GM12875 (cell line): ENCODE measurements around the gene TSPEAR.

ENCODE experiments used
- H3K4me3 ChIP-seq: one replicate; pipeline ENCODE4 v1.5.1; 2011; ENCODE audit warnings: low read depth, low read length, control low read depth
- CTCF ChIP-seq: IDR thresholded peaks from 2 replicates; pipeline ENCODE4 v1.5.1; 2011; ENCODE audit warnings: low read depth, mild to moderate bottlenecking, control low read depth, inconsistent platforms, low read length, moderate library complexity, borderline replicate concordance; ENCODE audit not compliant: insufficient read depth

TSPEAR gene

DNA sequence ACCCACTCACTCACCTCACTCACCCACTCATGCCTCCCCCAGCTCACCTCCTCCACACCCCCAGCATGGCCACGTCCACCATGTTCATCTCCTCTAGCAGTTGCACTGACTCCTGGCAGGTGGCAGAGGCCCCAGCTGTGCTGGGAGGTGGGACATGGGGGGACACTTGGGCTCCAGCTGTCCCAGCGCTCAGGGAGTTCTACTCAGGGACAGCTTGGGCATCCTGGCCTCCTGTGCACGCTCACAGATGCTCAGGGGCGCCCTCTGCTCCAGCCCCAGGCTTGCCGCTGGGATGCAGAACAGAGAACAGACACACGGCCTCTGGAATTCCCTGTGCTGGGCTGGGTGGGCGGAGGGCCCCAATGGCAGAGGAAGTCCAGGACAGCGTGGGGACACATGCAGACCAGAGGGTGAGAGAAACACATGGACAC, 94.3 kb downstream of the TSPEAR start:
- no peak for TF ChIP-seq CTCF
- no peak overlapping the region for H3K4me3 ChIP-seq

DNA sequence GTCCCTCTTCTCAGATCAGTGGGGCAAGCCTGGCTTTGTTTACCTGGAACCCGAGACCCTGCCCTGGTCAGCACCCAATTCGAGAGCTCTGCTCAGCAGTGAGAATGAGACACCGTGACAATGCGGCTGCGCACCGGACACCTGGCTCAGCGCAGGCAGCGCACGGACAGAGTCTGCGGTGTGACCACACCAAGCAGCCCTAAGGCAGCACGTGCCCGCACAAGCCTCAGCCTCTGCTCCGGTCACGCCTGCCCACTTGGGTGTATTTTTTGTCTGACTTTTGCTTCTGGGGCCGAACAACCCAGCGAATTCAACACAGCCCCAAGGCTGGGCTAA, 94.8 kb downstream of the TSPEAR start:
- no peak overlapping the region for H3K4me3 ChIP-seq
- no peak for TF ChIP-seq CTCF

- H3K4me3 ChIP-seq, result no peak overlapping the region
- no peak for TF ChIP-seq CTCF
Observed at GRCh38 chr21:44615911-44616590, 95.3 kb downstream of the TSPEAR start.

- no peak overlapping the region for H3K4me3 ChIP-seq
- no peak for TF ChIP-seq CTCF
Observed at GRCh38 chr21:44615466-44615865, 95.9 kb downstream of the TSPEAR start.

DNA sequence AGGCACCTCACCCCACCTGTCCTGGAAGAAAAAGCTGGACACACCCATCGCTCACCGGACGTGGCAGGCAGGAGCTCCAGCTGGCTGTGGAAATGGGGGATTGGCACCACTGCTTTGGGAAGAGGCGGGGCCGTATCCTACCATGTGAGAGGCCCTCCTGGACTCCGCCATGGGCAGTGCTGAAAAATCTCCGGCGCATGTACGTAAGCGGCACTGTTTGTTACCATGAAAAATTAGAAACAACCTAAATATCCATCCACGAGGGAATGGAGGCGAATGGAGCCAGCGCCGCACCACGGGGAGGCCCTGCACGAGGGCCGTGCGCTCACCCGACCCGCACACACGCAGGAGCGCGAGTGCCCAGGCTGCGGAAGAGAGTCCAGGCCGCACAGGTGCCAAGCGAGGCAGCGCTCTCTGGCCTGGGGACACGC, 96.4 kb downstream of the TSPEAR start:
- no peak for TF ChIP-seq CTCF
- H3K4me3 ChIP-seq, result no peak overlapping the region

DNA sequence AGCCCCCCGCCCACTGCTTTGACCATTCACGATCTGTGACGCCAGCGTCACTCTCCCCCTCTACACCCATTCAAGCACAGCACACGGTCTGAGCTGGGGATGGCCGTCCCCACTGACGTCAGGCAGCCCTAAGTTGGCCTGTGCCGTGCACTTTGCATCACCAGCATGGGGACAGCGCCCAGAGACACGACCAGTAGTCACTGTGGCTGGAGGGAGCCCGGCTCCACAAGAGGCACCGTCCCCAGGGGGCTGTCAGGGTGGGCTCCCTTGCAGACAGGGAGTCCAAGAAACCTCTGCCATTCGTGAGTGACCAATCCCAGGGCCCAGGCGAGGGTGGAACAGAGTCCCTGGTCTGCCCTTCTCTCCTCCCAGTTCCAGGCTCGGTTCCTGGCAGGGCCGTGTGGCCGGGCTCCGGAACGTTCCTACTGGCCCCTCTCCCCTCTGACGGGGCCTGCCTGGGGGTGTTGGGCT, 97.2 kb downstream of the TSPEAR start:
- TF ChIP-seq CTCF, result no peak
- H3K4me3 ChIP-seq, result no peak overlapping the region

DNA sequence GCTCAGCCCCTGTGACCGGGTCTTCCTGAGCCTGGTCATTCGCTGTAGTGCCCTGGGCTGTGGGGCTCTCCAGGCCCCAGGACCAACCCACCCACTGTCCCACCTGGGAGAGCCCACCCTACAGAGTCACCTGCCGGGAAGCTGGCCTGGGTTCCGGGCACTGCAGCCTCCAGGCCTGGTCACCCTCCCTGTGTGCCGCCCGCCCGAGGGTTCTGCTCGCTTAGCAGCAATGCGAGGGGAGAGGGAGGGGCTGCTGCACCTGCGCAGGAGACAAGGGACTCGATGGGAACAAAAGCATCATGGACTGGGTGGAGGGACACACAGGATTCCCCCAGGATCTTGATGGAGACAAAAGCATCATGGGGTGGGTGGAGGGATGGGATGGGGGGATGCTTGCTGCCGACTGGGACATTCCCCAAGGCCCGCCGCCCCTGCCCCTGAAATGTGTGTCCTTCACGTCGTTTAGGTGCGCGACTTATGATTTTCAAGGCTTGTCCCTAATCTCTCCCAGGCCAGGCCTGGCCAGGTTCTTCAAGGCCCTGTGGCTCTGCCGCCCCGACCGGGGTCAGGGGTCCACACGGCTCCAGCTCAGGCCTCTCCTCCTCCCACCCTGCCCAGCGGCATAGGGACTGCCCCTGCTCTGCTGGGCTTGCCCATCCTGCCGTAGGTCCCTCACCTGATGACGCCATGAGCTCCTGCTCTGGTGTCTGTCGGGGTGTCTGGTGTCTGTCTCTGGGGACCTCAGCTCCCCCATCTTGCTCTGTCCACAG, 97.8 kb downstream of the TSPEAR start:
- no peak for TF ChIP-seq CTCF
- H3K4me3 ChIP-seq, result no peak overlapping the region
